ENCODE results near the gene GLUD1.
"Not testable (repeated sequence)": the region's sequence is repeated elsewhere in the genome, so short reads cannot be mapped to it uniquely, and the experiment has no call there.

GLUD1 gene

DNA sequence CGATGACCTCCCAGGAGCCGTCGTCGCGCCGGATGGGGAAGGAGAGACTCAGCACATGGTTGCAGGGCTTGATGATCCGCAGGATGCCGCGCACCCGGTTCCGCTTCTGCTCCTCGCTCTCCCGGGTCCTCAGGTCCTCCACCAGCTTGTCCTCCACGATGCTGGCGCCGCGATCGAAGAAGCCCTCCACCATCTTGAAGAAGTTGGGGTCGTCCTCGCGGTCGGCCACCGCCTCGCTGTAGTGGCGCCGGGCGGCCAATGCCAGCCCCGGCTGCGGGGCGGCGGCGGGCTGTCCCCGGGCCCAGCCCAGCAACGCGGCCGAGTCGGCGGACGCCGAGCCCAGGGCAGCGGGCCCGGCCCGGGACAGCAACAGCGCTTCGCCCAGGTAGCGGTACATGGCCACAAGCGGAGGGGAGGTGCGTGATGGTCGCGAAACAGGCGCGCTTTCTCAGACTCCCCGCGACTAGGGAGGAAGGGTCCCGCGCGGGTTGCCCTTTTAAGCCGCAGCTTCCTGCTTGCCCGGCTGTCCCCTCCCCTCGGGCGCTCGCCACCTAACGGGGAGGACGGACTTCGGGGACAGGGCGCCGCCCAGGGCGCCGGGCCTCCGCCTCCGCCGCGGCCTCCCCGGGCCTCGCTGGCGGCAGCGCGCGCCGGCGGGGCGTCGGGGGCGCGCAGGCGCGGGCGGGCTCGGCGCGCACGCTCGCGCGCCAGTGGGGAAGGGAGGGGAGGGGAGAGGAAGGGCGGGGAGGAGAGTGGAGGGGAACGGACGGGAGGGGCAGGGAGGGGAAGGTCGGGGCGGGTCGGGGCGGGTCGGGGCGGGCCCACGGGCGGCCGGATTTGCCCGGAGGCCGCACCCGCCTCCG lies at the start of gene GLUD1, which contains the start of gene SHLD2:
GLUD1 (minus strand) TSS at position 471 of the 863 bp plus-strand sequence; CDS start at position 397, 74 bp downstream.
SHLD2 (plus strand) TSS at position 834 of the 863 bp plus-strand sequence. CDS start 56,149 bp downstream, outside the sequence.
- DNase-seq = no peak

GRCh38 chr10:87143109-87143418 lies 48.4 kb upstream of the GLUD1 start:
- DNase-seq = not testable (repeated sequence)

DNA sequence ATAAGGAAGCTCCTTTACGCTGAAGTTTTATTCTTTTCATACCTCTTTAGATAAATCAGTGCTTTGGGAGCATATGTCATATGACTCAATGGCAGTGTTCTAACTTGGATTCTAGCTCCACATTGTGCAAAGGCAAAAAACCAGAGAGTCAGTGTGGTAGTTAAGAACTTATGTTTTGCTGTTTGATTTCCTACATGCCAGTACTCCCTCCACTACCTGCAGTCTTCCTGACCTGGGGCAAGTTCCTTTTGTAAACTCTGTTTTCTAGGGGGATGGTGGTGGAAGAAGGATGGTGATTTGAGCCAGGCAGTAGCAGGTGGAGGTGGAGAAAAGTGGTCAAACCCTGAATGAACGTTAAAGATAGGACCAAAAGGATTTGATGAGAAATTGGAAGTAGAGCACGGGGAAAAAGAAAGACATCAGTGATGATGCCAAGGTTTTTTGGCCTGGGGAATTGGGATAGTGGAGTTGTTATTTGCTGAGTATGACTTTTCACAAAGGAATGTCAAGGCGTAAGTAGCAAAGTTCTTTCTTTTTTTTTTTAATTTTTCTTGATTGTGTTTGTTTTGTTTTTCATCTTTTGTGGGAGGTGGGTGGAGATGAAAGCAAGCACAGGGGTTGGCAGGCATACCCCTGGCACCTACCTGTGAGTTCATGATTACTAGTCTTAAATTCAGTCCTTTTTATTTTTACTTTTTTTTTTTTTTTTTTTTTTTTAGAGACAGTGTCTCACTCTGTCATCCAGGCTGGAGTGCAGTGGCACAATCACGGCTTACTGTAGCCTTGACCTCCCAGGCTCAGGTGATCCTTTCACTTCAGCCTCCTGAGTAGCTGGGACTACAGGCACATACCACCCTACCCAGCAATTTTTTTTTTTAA lies 47.8 kb upstream of the GLUD1 start:
- DNase-seq = not testable (repeated sequence)

DNA sequence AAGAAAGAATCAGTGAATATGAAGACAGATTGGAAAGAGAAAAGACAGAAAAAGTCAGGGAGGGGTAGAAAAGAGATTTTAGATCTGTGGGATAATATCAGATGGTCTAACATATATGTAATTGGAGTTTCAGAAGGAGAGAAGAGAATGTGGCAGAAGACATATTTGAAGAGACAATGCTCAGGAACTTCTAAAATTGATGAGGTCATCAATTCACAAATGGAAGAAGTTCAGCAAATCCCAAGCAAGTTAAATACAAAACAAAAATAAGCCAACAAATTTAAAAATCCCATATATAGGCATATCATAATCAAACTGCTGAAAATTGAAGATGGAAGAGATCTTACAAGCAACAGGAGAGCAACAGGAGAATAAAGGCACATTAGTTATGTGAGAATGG lies 42.8 kb upstream of the GLUD1 start:
- DNase-seq = not testable (repeated sequence)

GRCh38 chr10:87134440-87134839 lies 39.8 kb upstream of the GLUD1 start:
- not testable (repeated sequence) for DNase-seq

DNA sequence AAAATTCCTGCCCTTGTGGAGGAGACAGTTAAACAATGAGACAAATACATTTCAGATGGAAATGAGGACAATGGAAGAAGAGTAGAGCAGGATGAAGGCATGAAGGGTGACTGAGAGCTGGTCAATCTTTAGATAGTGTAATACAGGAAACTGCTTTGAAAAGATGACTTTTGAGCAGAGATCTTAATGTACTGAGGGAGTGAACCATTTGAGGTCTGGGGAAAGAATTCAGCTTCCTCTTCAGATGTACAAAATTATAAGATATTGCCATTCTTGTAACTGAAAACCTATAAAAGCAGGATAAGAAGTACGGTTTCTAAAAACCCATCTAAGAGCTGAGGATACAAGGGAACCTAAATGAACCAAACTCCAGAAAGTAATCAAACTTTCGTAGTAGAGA lies 39.3 kb upstream of the GLUD1 start:
- not testable (repeated sequence) for DNase-seq

DNA sequence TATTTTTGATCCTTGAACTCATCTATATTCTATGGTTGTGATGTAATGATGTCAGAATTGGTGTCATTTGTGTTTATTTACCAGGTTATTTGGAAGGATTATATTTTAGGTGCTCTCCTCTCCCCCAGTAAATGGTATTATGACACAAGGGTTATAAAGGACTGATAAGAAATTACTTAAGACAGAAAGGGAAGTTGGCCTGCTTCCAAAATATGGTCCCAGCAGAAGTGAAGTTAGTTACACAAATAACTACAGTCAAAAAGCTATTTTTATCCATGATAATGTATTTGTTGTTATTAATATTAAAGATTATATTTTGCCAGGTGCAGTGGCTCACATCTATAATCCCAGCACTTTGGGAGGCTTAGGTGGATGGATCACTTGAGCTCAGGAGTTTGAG lies 37.5 kb upstream of the GLUD1 start:
- not testable (repeated sequence) for DNase-seq

DNA sequence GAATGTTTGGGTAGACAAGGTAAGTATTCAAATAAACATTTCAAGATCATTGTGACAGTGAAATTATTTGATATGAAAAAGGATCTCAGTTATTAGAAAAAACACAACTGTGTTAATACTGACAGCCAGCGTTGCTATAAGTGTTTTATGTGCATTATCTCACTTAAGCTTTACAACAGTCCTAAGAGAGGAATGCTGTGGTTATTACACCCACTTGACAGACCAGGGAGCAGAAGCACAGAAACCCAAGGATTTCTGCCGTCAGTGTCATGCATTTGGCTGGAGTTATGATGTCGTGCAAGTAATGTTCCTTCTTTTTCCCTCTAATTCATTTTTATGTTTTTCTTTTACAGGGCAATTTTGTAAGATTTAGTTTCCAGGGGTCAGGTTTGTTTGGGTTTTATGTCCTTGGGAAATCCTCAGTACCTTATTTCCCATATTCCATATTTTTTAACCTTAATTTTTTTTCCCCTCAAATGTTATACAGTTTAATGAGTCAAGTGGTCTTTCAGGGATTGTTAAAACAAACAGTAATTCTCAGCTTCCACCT lies 33.0 kb upstream of the GLUD1 start:
- DNase-seq = not testable (repeated sequence)

- DNase-seq = not testable (repeated sequence)
Observed at GRCh38 chr10:87127048-87127447, 32.4 kb upstream of the GLUD1 start.

GRCh38 chr10:87123351-87123750 lies 28.7 kb upstream of the GLUD1 start:
- DNase-seq = not testable (repeated sequence)

- DNase-seq = not testable (repeated sequence)
Observed at GRCh38 chr10:87119029-87119428, 24.4 kb upstream of the GLUD1 start.

DNA sequence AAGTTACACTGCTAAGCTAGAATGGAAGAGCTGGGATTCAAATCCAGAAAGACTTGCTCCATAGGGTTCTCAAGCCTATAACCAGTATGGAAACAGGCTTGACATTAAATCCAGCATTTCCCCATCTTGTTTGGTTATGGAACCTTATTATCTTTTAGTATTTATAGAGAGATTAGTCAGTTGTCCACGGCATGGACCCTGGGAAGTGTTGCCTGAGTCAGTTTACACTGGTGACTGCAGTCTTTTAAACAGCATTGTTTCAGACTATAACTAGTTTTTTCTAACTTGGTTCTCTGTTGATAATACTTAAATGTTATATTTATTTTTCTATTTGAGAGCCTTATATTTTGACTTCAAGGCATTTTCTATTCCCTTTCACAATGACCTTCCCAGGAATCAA lies 23.5 kb upstream of the GLUD1 start:
- not testable (repeated sequence) for DNase-seq

GRCh38 chr10:87105446-87106124 lies 10.9 kb upstream of the GLUD1 start:
- no peak for DNase-seq

- DNase-seq = not testable (repeated sequence)
Observed at GRCh38 chr10:87104727-87105126, 10.1 kb upstream of the GLUD1 start.

- DNase-seq = no peak
Observed at GRCh38 chr10:87101996-87102395, 7.4 kb upstream of the GLUD1 start.

DNA sequence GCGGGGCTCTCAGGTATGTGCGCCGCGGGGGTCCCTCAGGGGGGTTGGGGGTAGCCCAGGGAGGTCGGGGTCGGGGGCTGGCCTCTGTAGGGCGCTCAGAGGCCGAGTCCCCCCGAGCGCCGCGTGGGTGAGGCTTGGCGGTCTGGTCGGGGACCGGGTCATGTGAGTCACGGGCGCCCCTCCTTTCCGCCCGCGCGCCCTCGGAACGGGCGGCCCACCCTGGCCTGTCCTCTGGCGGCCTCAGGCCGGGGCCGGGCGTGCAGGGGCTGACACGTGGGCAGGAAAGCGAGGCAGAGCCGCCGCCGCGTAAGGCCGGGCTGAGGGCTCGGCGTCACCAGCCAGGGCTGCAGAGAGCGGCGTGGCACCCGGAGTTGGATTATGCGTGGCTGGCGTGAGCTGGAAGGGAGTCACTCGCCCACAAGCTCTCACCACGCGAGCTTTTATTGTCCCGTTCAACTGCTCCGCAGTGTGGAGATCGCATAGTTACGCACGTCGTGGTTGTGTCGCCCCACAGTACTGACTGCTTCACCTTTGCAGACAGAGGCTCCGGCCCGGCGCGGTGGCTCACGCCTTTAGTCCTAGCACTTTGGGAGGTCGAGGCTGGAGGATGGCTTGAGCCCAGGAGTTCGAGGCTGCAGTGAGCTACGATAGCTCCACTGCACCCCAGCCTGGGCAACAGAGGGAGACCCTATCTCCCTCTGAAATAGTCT lies 748 bp upstream of the GLUD1 start:
- DNase-seq = no peak

DNA sequence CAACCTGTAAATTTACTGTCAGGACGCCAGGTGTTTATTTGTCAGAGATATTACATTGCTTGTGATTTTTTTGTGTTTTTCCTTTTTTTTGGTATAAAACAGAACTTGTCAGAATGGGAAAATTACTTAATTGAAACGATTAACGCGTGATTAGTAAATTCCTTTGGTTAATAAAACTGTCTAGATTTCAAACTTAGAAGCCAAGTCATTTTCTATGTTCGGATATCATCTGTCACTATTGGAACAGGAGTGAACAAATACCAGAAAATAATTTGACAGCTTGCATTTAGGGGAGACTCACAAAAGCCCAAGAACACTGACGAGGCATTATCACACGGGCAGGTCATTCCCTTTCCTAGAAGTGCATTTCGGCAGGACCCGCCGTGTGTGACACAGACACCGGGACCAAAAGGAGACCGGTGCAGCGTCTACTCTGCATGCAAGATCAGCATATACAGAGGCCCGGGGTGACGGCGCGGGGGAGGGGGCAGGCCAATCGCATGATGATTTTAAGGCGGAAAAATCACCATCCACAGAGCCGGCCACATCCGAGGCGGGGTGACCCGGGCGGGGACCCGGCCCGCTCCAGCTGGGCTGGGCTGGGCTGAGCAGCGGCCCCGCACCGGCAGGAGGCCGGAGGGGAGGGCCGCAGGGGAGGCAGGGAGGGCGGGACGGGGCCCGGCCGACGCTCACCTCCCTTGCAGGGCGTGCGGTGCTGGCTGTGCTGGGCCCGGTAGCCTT lies 841 bp downstream of the GLUD1 start:
- DNase-seq = no peak

DNA sequence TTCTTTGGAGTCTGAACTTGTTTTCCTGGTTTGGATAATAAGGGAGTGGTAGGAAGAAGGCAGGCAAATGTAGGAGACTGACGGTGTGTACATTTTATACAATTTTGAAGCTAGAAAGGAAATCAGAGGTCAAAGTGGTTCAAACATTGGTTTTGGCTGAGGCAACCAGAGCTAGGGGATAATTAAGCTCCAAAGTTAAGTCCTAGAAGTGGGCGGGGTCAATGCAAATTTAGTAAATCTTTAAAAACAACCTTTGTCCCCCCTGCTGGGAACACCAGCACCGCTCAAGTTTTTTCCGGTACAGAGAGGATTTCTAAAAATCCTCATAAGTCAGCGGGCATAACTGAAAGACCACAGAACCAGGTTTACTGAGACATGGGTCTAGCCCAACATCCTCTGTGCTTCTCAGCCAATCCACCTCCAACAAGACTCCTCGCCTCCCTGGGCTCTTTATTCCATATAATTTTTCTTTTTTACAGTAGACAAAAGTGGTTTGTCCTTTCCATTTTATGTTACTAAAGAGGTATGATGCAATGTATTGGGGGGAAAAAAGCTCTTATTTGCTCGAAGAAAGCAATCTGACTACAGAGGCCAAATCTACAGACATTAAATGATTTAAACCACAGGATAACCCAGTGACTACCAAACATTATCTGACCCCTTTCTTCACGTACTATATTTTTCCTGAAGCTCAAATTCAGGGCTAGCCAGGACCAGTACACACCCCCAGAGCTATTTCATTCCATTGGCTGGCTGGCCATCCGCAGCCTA lies 1.6 kb downstream of the GLUD1 start:
- no peak for DNase-seq

- DNase-seq = no peak
Observed at GRCh38 chr10:87092376-87092860, 2.2 kb downstream of the GLUD1 start.

DNA sequence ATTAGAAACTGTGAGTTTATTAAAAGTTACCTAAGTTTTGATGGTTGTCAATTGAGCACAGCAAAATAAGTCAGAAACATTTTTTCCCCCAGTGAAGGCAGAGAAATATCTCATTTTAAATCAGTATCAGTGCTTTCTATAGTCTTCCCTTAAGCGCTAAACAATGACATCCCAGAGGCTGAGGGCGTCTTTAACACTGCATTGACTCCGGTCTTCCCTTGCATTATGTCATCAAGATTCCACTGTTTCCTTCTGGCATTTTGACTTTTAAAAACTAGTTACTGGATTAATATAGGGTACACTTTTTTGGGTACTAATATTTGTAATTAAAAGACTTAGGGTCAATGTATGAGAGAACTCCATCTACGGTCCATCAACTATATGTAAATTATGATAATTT lies 3.9 kb downstream of the GLUD1 start:
- DNase-seq = no peak
